Measurements from ENCODE around the gene VPS13D.

VPS13D gene

DNA sequence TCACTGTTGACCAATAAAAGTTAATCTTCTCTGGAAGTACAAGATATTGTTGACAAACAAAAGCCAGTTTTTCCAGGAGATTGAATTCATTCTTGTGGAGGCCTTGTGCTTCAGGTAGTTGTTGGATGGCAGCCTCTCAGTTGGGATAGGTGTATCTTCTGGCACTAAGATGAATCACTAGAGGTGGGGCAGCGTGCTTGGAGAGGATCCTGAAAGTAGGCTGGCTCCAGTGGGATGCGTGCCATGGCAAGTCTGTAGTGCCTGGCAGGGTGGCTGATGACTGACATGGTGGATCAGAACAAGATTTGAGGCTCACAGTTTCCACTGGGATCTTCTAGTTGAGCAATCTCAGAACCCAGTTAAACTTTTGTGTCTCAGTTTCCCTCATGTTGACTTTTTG lies 2.4 kb downstream of the VPS13D start:
- DNase-seq (ENCODE audit: low read depth): no peak

DNA sequence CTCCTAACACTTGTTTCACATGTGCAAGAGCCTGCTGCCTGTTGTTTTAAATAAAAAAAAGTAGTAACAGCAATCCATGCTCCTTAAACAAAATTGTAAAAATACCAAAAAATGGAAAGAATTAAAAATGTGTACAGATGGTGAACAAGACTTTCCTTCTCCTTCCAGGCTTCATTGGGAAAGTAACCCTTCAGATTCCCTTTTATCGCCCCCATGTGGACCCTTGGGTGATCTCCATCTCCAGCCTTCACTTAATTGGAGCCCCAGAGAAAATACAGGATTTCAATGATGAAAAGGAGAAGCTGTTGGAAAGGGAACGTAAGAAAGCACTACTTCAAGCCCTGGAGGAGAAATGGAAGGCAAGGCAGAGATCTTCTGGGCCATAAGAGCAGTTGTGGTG lies 14.2 kb downstream of the VPS13D start:
- no peak for DNase-seq (ENCODE audit: low read depth)

DNA sequence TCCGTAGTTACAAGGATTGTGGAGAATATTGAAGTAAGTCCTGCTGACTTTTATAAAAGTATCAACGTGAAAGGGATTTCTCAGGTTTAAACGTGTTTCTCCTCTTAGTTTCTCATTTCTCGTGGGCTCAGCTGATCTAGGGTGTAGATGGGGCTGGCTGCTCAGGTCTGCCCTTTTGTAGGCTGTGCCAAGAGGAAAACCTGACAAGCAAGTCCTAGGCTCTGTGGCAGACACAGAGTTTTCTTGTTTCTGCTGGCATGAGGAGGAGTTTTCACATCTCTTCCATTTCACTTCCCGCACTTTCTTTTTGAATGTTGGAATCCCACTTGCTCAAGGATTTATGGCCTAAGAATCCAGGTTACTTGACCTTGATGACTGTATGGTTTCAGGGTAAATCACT lies 14.8 kb downstream of the VPS13D start:
- DNase-seq (ENCODE audit: low read depth): no peak

DNA sequence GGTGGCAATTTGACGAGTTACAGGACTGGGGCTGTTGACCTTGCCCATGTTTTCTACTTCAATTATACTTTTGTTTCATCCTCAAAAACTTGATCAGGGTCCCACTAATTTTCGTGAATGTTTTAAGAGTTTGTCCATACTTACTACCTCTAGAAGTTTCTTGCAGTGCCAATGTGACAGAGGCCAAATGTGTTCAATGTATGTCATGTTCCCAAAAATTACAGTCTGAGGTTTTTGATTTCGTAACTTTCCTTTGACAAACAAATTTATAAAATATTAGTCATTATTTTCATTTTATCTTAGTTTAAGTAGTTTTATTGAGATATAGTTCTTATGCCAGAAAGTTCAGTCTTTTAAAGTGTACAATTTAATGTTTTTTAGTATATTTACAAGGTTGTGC lies 15.3 kb downstream of the VPS13D start:
- DNase-seq (ENCODE audit: low read depth): no peak

DNA sequence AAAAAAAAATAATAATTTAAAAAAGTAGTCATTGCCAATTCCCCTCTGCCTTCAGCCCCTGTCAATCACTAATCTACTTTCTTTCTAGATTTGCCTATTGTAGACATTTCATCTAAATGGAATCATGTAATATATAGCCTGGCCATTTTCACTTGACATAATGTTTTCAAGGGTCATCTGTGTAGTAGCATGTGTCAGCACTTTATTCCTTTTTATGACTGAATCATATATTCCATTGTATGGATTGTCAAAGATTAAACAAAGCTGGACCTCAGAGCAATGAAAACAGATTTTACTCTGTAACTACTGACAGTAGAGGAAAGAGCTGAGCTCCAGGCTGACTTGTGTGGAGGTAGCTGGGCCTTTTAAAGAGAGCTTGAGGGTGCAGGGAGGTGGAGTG lies 15.9 kb downstream of the VPS13D start:
- no peak for DNase-seq (ENCODE audit: low read depth)

DNA sequence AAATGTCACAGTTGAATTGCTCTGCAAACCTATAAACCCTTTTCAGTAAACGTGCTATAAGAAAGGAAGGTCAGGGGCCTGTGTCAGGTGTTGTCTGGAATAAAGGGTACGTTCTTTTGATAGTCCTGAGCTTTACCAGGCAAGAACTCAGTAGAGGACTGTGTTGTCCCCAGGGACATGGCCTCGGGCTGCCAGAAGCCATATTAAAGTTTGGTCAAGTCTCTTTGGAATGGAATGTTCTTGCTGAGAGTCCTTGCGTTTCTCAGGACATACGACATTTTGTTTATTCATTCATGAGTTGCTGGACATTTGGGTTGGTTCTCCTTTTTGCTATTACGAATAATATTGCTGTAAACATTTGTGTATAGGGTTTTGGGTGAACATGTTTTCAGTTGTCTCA lies 16.8 kb downstream of the VPS13D start:
- no peak for DNase-seq (ENCODE audit: low read depth)

DNA sequence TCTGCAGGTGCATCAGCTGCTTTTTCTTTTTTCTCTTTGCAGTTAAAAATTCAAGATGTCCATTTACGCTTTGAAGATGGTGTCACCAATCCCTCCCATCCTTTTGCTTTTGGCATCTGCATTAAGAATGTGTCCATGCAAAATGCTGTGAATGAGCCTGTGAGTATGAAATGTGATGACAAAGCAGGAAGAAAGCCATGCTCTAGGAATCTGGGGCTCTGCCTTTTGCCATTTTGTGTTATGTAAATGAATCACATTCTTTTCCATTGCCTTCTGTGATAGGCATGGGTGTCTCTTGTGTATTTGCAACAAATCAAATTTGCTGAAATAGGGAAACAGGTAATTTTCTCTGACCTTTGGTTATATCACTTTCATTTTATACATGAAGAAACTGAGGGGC lies 19.4 kb downstream of the VPS13D start:
- no peak for DNase-seq (ENCODE audit: low read depth)

DNA sequence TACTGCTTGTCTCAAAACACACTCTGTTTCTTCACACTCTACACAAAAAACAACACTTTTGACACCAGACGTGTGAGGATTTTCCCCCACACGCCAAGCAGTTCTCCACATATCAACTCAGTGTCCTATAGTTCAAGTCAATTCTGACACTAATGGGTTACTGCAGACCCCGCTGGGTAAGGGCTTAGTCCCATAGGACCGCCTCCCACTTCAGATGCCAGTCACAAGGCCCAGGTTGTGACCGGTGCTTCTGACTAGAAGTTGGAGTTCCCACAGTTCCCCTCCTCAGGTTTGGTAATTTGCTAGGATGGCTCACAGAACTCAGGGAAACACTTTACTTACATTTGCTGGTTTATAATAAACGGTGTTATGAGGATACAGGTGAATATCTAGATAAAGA lies 19.9 kb downstream of the VPS13D start:
- no peak for DNase-seq (ENCODE audit: low read depth)

DNA sequence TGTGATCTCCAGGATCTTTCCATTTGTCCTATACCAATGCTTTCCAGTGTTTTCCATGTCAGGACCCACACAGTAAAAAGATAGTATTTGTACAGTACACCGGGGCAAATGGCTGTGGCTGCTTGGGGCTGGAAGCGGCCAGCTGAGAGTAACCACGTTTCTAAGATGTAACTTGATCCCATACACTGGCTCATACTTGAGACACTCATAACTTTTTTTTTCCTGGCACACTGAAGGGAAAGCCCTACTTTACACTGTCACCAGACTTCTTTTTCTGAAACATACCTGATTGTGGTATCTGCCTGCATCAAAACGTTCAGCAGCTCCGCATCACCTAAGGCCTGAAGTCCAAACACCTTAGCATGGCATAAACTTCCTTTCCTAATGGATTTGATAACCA lies 21.6 kb downstream of the VPS13D start:
- DNase-seq (ENCODE audit: low read depth): no peak

DNA sequence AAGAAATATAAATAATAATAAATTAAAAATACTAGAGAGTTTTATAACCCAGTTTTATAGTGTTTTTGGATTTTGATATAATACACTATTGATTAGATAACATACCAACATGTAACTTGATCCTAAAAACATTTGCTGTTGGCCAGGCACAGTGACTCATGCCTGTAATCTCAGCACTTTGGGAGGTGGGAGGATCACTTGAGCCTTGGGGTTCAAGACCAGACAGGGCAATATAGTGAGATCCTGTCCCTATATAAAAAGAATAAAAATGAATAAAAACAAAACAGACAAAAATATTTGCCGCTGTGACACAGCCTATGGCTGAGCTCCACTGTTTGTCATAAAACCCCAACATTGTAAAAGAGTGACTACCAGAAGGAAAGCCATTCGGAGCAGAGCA lies 26.1 kb downstream of the VPS13D start:
- no peak for DNase-seq (ENCODE audit: low read depth)

DNA sequence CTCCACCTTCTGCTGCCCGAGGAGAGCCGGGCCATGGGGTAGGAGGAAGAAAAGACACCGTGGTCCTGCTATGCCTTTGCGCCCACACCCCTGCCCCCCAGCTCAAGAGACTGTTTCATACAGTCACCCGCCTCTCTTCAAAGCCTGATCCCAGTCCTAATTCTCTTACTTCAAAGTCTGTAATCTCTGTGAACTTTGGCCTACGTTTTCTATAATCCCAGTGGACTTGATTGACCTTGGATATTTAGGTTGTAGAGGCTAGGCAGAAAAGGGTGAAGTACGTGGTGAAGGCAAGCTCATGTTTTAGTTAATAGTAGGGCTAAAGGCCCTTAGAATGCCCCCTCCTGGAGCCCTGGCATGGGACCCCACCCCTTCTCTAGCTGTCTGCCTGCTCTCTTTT lies 28.4 kb downstream of the VPS13D start:
- DNase-seq (ENCODE audit: low read depth): no peak

DNA sequence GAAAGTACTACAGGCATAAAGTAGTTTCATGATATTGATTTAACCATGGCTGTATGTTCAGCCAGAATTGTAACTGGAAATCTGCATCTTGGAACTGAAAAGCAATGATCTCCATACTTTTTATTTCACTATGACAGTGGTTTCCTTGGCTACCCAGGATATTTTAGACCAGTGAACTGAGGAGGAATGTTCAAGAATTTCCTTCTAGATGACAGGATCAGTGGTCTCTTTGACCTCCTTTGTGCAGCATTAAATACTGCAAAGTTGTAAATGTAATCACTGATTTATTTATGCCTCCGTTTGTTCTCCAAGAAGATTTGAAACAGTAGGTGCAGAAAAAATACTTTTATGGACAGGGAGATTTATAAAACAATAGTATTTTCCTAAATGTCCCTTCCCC lies 39.5 kb downstream of the VPS13D start:
- no peak for DNase-seq (ENCODE audit: low read depth)

DNA sequence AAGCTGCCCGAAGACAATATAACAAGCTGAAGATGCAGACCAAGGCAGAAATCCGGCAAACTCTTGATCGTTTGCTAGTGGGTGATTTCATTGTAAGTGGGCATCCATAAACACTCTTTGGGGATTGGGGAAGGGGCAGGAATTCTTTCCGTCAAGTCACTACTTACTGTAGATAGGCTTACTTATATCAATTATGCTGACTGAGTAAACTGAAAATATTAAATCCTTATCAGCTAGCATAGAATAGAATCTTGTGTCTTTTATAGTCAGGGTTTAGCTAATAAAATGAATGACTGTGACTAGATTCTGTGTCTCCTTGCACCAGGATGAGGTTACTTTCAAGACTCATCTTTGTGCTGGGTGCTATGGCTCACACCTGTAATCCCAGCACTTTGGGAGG lies 41.2 kb downstream of the VPS13D start:
- no peak for DNase-seq (ENCODE audit: low read depth)

DNA sequence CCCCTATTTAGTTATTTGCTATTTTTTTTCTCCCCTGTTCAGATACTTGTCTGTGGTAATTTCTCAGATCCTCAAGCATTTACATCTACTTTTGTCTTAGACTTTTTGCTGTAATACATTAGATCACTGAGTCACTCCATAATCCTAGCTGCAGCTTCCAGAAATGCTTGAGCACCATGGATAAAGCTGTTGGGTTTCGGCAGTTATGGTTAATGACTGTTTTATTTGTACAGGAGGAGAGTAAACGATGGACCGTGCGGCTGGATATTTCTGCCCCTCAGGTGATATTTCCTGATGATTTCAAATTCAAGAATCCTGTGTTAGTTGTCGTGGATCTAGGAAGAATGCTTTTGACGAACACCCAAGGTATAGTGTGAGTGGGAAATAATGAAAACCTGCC lies 42.9 kb downstream of the VPS13D start:
- DNase-seq (ENCODE audit: low read depth): no peak

DNA sequence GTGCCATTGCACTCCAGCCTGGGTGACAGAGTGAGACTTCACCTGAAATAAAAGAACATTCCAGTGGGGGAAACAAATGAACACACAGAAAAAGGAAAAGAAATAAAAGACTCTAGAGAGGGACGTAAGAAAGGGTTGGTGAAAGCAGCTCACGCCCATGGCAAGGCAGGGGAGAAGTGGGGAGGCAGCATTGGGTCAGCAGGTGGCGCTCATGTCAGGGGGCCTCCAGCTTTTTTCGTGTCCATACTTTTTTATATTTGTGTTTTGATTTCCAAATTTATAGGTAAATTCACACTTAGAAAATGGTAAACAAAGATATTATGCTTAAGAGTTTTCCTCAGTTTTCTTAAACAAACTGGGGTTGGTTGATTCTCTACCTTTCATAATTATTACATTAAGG lies 45.5 kb downstream of the VPS13D start:
- peak; percentile 4 for DNase-seq (ENCODE audit: low read depth)

DNA sequence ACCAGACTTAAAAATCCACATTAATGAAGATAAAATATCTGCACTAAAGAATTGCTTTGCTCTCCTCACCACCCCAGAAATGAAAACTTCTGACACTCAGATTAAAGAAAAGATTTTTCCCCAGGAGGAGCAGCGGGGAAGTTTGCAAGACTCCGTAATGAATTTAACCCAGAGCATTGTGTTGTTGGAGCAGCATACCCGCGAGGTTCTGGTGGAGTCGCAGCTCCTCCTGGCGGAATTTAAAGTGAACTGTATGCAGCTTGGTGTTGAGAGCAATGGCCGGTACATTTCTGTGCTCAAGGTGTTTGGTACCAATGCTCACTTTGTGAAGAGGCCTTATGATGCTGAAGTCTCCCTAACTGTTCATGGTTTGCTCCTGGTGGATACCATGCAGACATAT lies 46.4 kb downstream of the VPS13D start:
- DNase-seq (ENCODE audit: low read depth): no peak

DNA sequence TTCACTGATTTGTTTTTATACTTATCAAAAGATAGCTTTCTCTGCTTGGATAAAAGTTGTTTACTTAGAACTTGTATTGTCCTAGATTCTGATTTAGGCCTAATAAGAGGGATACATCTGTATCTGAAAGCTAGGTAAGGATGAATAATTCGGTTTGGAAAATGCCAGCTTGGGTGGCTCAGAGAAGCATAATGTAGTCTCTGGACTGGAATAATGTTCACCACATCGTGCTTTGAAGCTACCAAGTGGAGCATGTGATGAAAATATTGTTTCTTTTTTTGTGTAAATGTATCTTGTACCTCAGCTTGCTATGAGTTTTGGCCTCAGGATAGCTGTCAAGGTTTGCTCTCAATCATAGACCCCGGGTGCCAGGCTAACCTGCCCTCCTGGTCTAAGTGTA lies 49.2 kb downstream of the VPS13D start:
- DNase-seq (ENCODE audit: low read depth): no peak

DNA sequence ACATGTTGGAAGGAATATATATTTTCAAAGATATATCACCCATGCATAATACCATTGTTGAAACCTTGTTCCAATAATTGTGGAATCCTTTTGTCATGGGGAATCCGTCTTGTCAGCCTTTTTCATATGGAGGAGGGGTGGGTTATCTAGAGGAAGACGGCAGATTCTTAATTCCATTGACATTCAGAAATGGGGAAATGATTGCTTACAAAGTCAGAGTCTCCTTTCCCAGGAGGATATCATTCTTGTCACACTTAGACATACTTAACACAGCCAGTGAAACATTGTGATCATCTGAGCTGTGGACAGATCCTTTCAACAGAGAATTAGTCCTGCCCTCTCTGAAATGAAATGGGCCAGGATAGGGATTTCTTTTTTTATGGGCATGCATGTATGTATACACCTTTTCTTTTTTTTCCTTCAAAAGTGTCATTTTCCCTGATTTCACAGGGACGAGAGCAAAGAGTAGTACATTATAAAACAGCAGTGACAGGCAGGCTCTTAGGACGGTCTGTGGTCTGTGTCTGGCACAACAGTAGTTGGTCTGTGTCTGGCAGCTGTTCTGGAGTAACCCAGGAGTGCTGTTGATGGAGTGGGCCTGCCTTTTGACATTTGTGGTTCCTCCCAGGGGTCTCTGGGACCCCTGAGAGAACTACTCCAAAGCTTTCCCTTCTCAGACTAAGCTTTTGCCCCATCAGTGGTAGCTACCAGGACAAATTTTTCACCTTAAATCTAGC lies 50.1 kb downstream of the VPS13D start:
- no peak for DNase-seq (ENCODE audit: low read depth)

DNA sequence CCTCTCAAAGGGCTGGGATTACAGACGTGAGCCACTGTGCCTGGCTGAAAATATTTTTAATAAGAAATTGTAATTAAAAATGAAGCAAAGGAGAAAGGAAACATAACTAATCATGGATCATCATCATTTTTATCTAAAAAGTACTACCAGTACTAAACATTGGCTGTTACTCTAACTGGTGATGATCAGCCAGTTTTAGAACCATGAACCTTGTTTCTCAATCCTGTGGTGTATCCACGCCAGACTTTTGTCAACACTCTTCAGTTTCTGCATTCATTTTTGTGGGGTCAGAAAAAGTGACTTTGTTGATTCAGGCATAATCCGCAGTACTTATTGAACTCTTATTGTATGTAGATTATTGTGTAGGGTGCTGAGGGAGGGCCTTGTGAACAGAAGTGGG lies 52.3 kb downstream of the VPS13D start:
- DNase-seq (ENCODE audit: low read depth): no peak

DNA sequence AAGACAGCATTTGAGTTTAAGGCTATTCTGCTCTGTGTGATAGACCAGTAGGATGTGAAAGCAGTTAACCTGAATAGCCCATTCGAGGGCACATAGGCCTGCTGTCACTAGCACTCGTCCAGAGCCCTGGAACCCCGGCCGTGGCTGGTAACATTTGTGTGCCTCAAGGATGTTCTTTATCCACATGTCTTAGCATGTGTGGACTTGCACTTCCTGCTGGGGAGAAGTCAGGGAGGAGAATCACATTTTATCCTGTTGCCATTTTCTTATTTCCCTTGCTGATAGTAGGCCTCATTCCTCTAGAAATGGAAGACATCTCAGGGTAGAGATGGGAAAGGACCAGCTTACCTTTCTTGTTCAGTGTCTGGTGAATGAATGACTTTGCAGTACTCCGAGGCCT lies 54.7 kb downstream of the VPS13D start:
- no peak for DNase-seq (ENCODE audit: low read depth)

DNA sequence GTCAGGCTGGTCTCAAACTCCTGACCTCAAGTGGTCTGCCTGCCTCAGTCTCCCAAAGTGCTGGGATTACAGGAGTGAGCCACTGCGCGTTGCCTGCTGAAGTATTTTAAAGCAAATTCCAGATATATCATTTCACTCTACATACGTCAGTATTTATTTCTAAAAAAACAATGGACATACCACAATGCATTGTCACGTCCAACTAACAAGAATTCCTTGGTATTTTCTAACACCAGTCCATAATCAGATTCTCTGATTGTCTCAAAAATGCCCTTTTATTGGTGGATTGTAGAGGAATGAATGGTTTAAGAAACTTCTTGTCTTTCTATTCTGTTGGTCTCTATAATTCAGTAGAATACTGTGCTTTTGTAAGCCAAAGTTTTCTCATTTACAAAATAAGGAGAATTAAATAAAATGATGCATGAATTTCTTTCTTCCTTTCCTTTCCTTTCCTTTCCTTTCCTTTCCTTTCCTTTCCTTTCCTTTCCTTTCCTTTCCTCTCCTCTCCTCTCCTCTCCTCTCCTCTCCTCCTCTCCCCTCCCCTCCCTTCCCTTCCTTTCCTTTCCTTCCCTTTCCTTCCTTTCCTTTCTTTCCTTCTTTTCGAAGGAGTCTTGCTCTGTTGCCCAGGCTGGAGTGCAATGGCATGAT lies 55.8 kb downstream of the VPS13D start:
- DNase-seq (ENCODE audit: low read depth): no peak

DNA sequence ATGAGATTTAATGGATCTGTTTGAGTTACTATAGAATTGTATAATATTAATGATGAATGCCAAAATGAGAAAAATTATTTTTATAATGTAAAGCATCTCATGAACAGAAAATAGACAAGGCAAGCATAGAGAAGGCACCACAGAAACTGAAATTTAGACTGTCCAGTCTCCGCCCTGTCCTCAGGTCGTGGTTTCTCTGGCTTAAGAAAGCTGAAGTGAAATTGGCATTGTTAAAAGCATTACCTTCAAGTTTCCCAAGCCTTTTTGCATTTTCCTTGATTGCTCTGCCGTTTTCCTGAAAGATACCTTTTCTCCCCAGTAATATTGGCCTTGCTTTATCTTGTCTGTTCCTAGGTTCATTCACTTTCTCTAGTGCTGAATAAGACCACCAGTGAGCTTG lies 58.0 kb downstream of the VPS13D start:
- DNase-seq (ENCODE audit: low read depth): no peak

DNA sequence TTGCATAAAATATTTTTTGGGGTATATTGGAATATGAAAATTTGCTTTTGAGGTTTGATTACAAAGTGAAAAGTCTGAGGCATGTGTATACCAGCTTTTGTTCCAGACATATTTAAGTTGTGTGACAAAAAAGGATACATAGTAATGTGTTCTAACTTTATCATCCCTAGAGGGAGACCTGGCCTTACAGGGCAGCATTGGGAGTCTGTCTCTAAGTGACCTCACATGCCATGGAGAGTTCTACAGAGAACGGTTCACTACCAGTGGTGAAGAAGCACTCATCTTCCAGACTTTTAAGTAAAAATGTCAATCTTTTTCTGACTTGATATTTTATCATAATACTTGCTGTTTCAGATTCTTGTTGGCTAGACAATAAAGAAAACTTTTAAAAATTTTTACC lies 61.0 kb downstream of the VPS13D start:
- no peak for DNase-seq (ENCODE audit: low read depth)

DNA sequence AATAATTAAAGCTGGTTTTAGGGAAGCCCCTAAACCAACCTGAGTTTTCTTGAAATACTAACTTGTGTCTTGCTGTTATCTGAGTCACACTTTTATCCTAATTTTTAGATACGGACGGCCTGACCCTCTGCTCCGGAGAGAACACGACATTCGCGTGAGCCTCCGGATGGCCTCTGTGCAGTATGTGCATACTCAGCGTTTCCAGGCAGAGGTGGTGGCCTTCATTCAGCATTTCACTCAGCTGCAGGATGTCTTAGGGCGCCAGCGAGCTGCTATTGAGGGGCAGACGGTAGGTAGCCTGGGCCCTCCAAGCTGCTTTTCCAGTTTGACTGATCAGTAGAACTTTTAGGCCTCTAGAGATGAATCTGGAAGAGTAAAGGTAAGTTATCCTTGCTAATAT lies 63.6 kb downstream of the VPS13D start:
- DNase-seq (ENCODE audit: low read depth): no peak
